H1 (cell line): Measurements from ENCODE around the gene NLGN4X. TPM values are rescaled to one million over a fixed set of nuclear protein-coding genes. Genes with fewer than 3 reads are reported as not detected.
A peak's percentile ranks its signal among the peaks of the same experiment; 100 is the strongest.

Source experiments
- CTCF ChIA-PET: fragments of 300-600 bp; sonication (Branson Sonifier 250); formaldehyde crosslinking; loops from one replicate; lab custom pipeline; 2021; ENCODE audit not compliant: partially characterized antibody; lab: Charles Lee
- POLR2A ChIA-PET: fragments of 300-600 bp; sonication (Branson Sonifier 250); formaldehyde crosslinking; loops from one replicate; lab custom pipeline; 2021; ENCODE audit warnings: inconsistent platforms; ENCODE audit not compliant: partially characterized antibody; lab: Charles Lee
- DNase-seq, 2 experiments: peaks; one replicate each; pipeline versions ENCODE4 v3.0.0 to v3.0.0-alpha.2; 2010 to 2022; ENCODE audit warnings: low spot score in 2 of 2, low read depth in 1 of 2, mixed read lengths in 1 of 2
- FAIRE-seq: peaks from 2 replicates; lab custom pipeline; 2011; peaks lifted over from hg19 to GRCh38; lab: Jason Lieb, UNC
- H2AFZ ChIP-seq: 2 replicates; pipeline ENCODE4 v1.8.1; 2012; ENCODE audit warnings: low read length, inconsistent platforms
- H2AK5ac ChIP-seq: 2 replicates; pipeline ENCODE4 v1.6.1; 2013; ENCODE audit warnings: low read depth, low read length
- H2BK120ac ChIP-seq: replicated peaks from 2 replicates; pipeline ENCODE3; 2013; ENCODE audit warnings: low read depth, low read length, inconsistent platforms
- H2BK12ac ChIP-seq: 2 replicates; pipeline ENCODE4 v1.6.1; 2013; ENCODE audit warnings: low read depth, low read length
- H2BK15ac ChIP-seq: 2 replicates; pipeline ENCODE4 v1.6.1; 2013; ENCODE audit warnings: low read length
- H2BK20ac ChIP-seq: 2 replicates; pipeline ENCODE4 v1.6.1; 2013; ENCODE audit warnings: low read length
- H2BK5ac ChIP-seq: 2 replicates; pipeline ENCODE4 v1.6.1; 2013; ENCODE audit warnings: low read depth, low read length
- H3K14ac ChIP-seq: 2 replicates; pipeline ENCODE4 v1.6.1; 2013; ENCODE audit warnings: inconsistent platforms; ENCODE audit not compliant: insufficient read length
- H3K18ac ChIP-seq: 2 replicates; pipeline ENCODE4 v1.6.1; 2013; ENCODE audit warnings: low read length; ENCODE audit errors: extremely low read depth
- H3K23ac ChIP-seq: 2 replicates; pipeline ENCODE4 v1.6.1; 2013; ENCODE audit warnings: inconsistent platforms; ENCODE audit not compliant: insufficient read length
- H3K23me2 ChIP-seq: 2 replicates; pipeline ENCODE4 v1.6.1; 2013; ENCODE audit warnings: low read depth, low read length
- H3K27ac ChIP-seq: 2 replicates; pipeline ENCODE4 v1.6.1; 2011; ENCODE audit warnings: low read depth, low read length, inconsistent platforms
- H3K27me3 ChIP-seq, 4 experiments: replicated peaks in 1 of 4; 1 replicate in 1 of 4; 2 replicates in 3 of 4; pipeline versions ENCODE4 v1.6.1 to v1.8.1; 2011 to 2013; ENCODE audit warnings: low read length in 3 of 4, mild to moderate bottlenecking in 3 of 4, inconsistent platforms in 2 of 4, mixed read lengths in 2 of 4, moderate library complexity in 1 of 4; ENCODE audit not compliant: control insufficient read depth in 3 of 4, insufficient read depth in 3 of 4; ENCODE audit errors: extremely low read depth in 1 of 4
- H3K36me3 ChIP-seq, 4 experiments: 2 replicates each; pipeline versions ENCODE4 v1.6.1 to v1.8.1; 2011 to 2013; ENCODE audit warnings: mild to moderate bottlenecking in 4 of 4, low read length in 3 of 4, moderate library complexity in 2 of 4, control low read depth in 1 of 4, inconsistent platforms in 1 of 4; ENCODE audit not compliant: insufficient read depth in 4 of 4, control insufficient read depth in 2 of 4
- H3K4ac ChIP-seq: replicated peaks from 2 replicates; pipeline ENCODE3; 2013; ENCODE audit warnings: low read length, low read depth, mixed read lengths, inconsistent platforms; ENCODE audit not compliant: insufficient read length
- H3K4me1 ChIP-seq, 4 experiments: replicated peaks in 1 of 4; 1 replicate in 1 of 4; 2 replicates in 3 of 4; pipeline versions ENCODE4 v1.6.1 to v1.8.1; 2011 to 2013; ENCODE audit warnings: low read length in 3 of 4, inconsistent platforms in 2 of 4, mixed read lengths in 1 of 4; ENCODE audit not compliant: insufficient read depth in 4 of 4, control insufficient read depth in 3 of 4
- H3K4me2 ChIP-seq, 2 experiments: 2 replicates each; pipeline versions ENCODE4 v1.6.1 to v1.8.1; 2011 to 2013; ENCODE audit warnings: low read depth in 2 of 2, low read length in 2 of 2, control low read depth in 1 of 2, inconsistent platforms in 1 of 2, mild to moderate bottlenecking in 1 of 2; ENCODE audit not compliant: insufficient read depth in 1 of 2
- H3K4me3 ChIP-seq, 4 experiments: fragments of 200-600, 300-600 bp in 1 of 4; sonication (generic), shearing (Covaris generic), sonication (Bioruptor Twin) in 1 of 4; 2 replicates each; pipeline versions ENCODE4 v1.5.1 to v1.8.1; 2011 to 2016; ENCODE audit warnings: low read length in 4 of 4, low read depth in 3 of 4, control low read depth in 2 of 4, inconsistent platforms in 2 of 4, mild to moderate bottlenecking in 2 of 4, mixed read lengths in 1 of 4, moderate library complexity in 1 of 4; ENCODE audit not compliant: insufficient read depth in 2 of 4; ENCODE audit errors: extremely low read depth in 1 of 4
- H3K56ac ChIP-seq: replicated peaks from 2 replicates; pipeline ENCODE3; 2013; ENCODE audit warnings: low read depth, mild to moderate bottlenecking, mixed read lengths, low read length, inconsistent platforms; ENCODE audit not compliant: insufficient read length
- H3K79me1 ChIP-seq: 2 replicates; pipeline ENCODE4 v1.6.1; 2013; ENCODE audit warnings: low read depth, low read length, control low read depth
- H3K79me2 ChIP-seq, 2 experiments: 2 replicates each; pipeline versions ENCODE4 v1.6.1 to v1.8.1; 2012 to 2013; ENCODE audit warnings: low read length in 2 of 2, mild to moderate bottlenecking in 2 of 2, inconsistent platforms in 1 of 2; ENCODE audit not compliant: insufficient read depth in 2 of 2, control insufficient read depth in 1 of 2
- H3K9ac ChIP-seq, 4 experiments: replicated peaks in 1 of 4; 1 replicate in 1 of 4; 2 replicates in 3 of 4; pipeline versions ENCODE4 v1.6.1 to v1.8.1; 2011 to 2013; ENCODE audit warnings: low read depth in 3 of 4, low read length in 3 of 4, control low read depth in 2 of 4, mild to moderate bottlenecking in 2 of 4, moderate library complexity in 2 of 4, inconsistent platforms in 1 of 4; ENCODE audit errors: extremely low read depth in 1 of 4
- H3K9me3 ChIP-seq, 2 experiments: 2 replicates each; pipeline versions ENCODE4 v1.6.1 to v1.8.1; 2012 to 2013; ENCODE audit warnings: mild to moderate bottlenecking in 2 of 2, moderate library complexity in 2 of 2, control low read depth in 1 of 2, inconsistent platforms in 1 of 2, low read depth in 1 of 2, low read length in 1 of 2, mixed read lengths in 1 of 2; ENCODE audit not compliant: insufficient read depth in 2 of 2
- H4K20me1 ChIP-seq, 2 experiments: replicated peaks in 1 of 2; 2 replicates each; pipeline versions ENCODE3 to v1.8.1; 2011 to 2013; ENCODE audit warnings: inconsistent platforms in 2 of 2, low read length in 2 of 2, mild to moderate bottlenecking in 1 of 2; ENCODE audit not compliant: insufficient read depth in 2 of 2, control insufficient read depth in 1 of 2
- H4K5ac ChIP-seq: 2 replicates; pipeline ENCODE4 v1.6.1; 2013; ENCODE audit warnings: low read length, low read depth, mixed read lengths, inconsistent platforms; ENCODE audit not compliant: insufficient read length
- H4K8ac ChIP-seq: 2 replicates; pipeline ENCODE4 v1.8.0; 2013; ENCODE audit warnings: mild to moderate bottlenecking, moderate library complexity, low read length, inconsistent platforms; ENCODE audit not compliant: insufficient read depth; ENCODE audit errors: extremely low read depth
- H4K91ac ChIP-seq: replicated peaks from 2 replicates; pipeline ENCODE3; 2013; ENCODE audit warnings: low read length, mixed read lengths, inconsistent platforms; ENCODE audit not compliant: insufficient read length
- EP300 ChIP-seq, 2 experiments: IDR thresholded peaks; 1 replicate in 1 of 2; 2 replicates in 1 of 2; pipeline ENCODE4 v1.6.1; 2011 to 2012; ENCODE audit warnings: low read depth in 2 of 2, low read length in 2 of 2, mild to moderate bottlenecking in 2 of 2, borderline replicate concordance in 1 of 2, inconsistent platforms in 1 of 2, moderate library complexity in 1 of 2
- SP1 ChIP-seq: IDR thresholded peaks from 2 replicates; pipeline ENCODE4 v1.6.1; 2011; ENCODE audit warnings: low read depth, low read length
- SP2 ChIP-seq: IDR thresholded peaks from 2 replicates; pipeline ENCODE4 v1.6.1; 2012; ENCODE audit warnings: mild to moderate bottlenecking, low read length, inconsistent platforms
- TAF7 ChIP-seq: optimal IDR thresholded peaks from 2 replicates; pipeline ENCODE3; 2011; ENCODE audit warnings: low read depth, mild to moderate bottlenecking, inconsistent platforms, low read length, moderate library complexity, borderline replicate concordance
- TEAD4 ChIP-seq: IDR thresholded peaks from 2 replicates; pipeline ENCODE4 v1.6.1; 2012; ENCODE audit warnings: low read depth, low read length, inconsistent platforms, mixed read lengths
- WGBS, 2 experiments: shearing (Covaris generic) in 1 of 2; methylation state at CpG; one replicate each; pipeline versions ENCODE4 v1.1.6 to v1.1.7; 2013 to 2015; ENCODE audit warnings: low lambda C conversion rate in 2 of 2, mixed read lengths in 2 of 2, inconsistent platforms in 1 of 2, low coverage in 1 of 2, missing lambda C conversion rate in 1 of 2; ENCODE audit not compliant: insufficient replicate concordance in 2 of 2, insufficient coverage in 1 of 2, insufficient read length in 1 of 2; ENCODE audit errors: extremely low coverage in 1 of 2, missing lambda C conversion rate in 1 of 2; 5-methylcytosine and 5-hydroxymethylcytosine counted together
- polyA plus RNA-seq, 7 experiments: library from polyadenylated mRNA; depleted of rRNA in 3 of 7; stranded (reverse) in 5 of 7; unstranded in 2 of 7; fragments of >200 nt in 5 of 7; fragments of 200-250 nt in 2 of 7; gene quantifications; 1 replicate in 5 of 7; 2 replicates in 1 of 7; 4 replicates in 1 of 7; pipeline versions ENCODE4 v1.2.1 to v1.2.3, GENCODE V29; 2011 to 2013; ENCODE audit warnings: missing spikeins in 2 of 7, mixed read lengths in 2 of 7
- total RNA-seq: library from RNA; stranded (reverse); fragmentation: NEBNext Ultra II Directional; extraction: Animal tissue kit (Norgen Biotek cat#: 25700); gene quantifications from 2 replicates; pipeline ENCODE4 v1.2.1, GENCODE V29; 2021
- TF ChIP-seq, protein P1 (sequence below): IDR thresholded peaks from 2 replicates; pipeline ENCODE4 v1.6.1; 2012; ENCODE audit warnings: low read length, inconsistent platforms
- TF ChIP-seq, protein P2 (sequence below): IDR thresholded peaks from 2 replicates; pipeline ENCODE4 v1.6.1; 2012; ENCODE audit warnings: inconsistent platforms

The NLGN4X gene
- total and polyA plus RNA-seq, 2 of the 8 experiments (the other 6 are each of a cell fraction or from before 2014, with no cell fraction given), result 104 to 124 TPM

DNA sequence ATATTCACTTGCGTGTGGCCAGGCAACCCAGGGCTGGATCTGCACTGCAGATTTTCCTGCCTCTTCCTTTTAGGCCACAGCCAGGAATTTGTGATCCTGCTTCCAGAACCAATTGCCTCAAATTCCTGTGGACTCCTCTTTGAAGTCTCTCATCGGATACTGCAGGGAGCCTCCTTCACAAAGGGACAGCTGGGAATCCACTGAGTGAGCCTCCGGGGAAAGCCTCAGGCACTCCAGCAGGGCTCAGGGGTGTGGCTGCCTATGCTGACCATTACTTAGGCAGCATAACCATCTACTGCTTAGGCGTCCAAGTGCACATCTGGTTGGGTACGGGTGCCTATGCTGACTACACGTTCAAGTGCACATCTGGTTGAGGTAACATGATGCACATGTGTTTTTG is 321.5 kb downstream of the NLGN4X start:
- no peak overlapping the region for H2AFZ ChIP-seq
- WGBS, 2 experiments, result 89% methylated on average over 3 of the region's 6 CpGs; no CpG with 5 or more reads in 1 of the 2 experiments
- no peak overlapping the region for H4K91ac ChIP-seq
- CTCF ChIA-PET, result interaction anchor here (0.7 kb wide), 1 partner anchor 9 kb away, joined by 4 read pairs; no protein-coding TSS in a partner anchor
- DNase-seq (no peak), FAIRE-seq (peak; percentile 50)
- H2BK120ac ChIP-seq, result no peak overlapping the region
- no peak overlapping the region for H3K14ac ChIP-seq
- H2BK20ac ChIP-seq, result no peak overlapping the region
- H3K4me3 ChIP-seq, result no peak overlapping the region
- H3K56ac ChIP-seq, result no peak overlapping the region
- no peak overlapping the region for H2BK15ac ChIP-seq
- POLR2A ChIA-PET, result interaction anchor here (0.6 kb wide), 1 partner anchor 119 kb away, joined by 3 read pairs; no protein-coding TSS in a partner anchor
- no peak overlapping the region for H3K4ac ChIP-seq
- H3K79me1 ChIP-seq, result no peaks in the 10 kb centered on the region
- H4K20me1 ChIP-seq, result no peaks in the 10 kb centered on the region
- no peak overlapping the region; a peak in 1 of 4 replicates for H3K4me2 ChIP-seq
- H2AK5ac ChIP-seq, result no peak overlapping the region
- no peak overlapping the region for H4K5ac ChIP-seq
- peaks cover 0 to 15% (median 5%) of the 10 kb centered on the region in 4 experiments; a peak in 5 of 8 replicates for H3K36me3 ChIP-seq
- H3K27me3 ChIP-seq, result no peaks in the 10 kb centered on the region
- H4K8ac ChIP-seq, result no peak overlapping the region
- TF ChIP-seq SP1, result no peak
- peak; percentile 41; the same call in 1 of the 2 replicates for TF ChIP-seq TEAD4
- TF ChIP-seq EP300 (IDR thresholded peaks at IDR 0.05; ENCODE audit: borderline replicate concordance in 1 of 2, low read depth in 2 of 2, low read length in 2 of 2), result no peak
- TF ChIP-seq SP2, result no peak
- no peak for TF ChIP-seq TAF7
- TF ChIP-seq, protein P1, sequence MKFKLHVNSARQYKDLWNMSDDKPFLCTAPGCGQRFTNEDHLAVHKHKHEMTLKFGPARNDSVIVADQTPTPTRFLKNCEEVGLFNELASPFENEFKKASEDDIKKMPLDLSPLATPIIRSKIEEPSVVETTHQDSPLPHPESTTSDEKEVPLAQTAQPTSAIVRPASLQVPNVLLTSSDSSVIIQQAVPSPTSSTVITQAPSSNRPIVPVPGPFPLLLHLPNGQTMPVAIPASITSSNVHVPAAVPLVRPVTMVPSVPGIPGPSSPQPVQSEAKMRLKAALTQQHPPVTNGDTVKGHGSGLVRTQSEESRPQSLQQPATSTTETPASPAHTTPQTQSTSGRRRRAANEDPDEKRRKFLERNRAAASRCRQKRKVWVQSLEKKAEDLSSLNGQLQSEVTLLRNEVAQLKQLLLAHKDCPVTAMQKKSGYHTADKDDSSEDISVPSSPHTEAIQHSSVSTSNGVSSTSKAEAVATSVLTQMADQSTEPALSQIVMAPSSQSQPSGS, result no peak
- TF ChIP-seq, protein P2, sequence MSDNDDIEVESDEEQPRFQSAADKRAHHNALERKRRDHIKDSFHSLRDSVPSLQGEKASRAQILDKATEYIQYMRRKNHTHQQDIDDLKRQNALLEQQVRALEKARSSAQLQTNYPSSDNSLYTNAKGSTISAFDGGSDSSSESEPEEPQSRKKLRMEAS, result no peak
- no peak overlapping the region for H3K23ac ChIP-seq
- no peaks in the 10 kb centered on the region for H3K23me2 ChIP-seq
- no peak overlapping the region for H3K18ac ChIP-seq
- no peak overlapping the region for H3K9ac ChIP-seq
- H3K9me3 ChIP-seq, result 0 out of 4 replicates have a peak, but pooled peaks cover 0 to 3% of the 10 kb centered on the region in 2 experiments
- no peak overlapping the region for H3K27ac ChIP-seq
- H2BK5ac ChIP-seq, result no peak overlapping the region
- H3K79me2 ChIP-seq, result peaks cover 0 to 7% of the 10 kb centered on the region in 2 experiments; a peak in 1 of 4 replicates
- no peak overlapping the region for H2BK12ac ChIP-seq
- H3K4me1 ChIP-seq, result peaks cover 0 to 2% (median 0%) of the 10 kb centered on the region in 4 experiments; a peak in 2 of 7 replicates
